Fibroblast of peridontal ligament (primary cell): ENCODE data around the gene OVCA2.

Experiments used
- DNase-seq: peaks from one replicate; pipeline ENCODE4 v3.0.0-alpha.2; 2010; ENCODE audit errors: extremely low read depth

Gene OVCA2

GRCh38 chr17:2065949-2066400, 24.2 kb downstream of the OVCA2 start:
- no peak for DNase-seq

- no peak for DNase-seq
Measured at GRCh38 chr17:2067048-2067561, 25.3 kb downstream of the OVCA2 start.

- no peak for DNase-seq
Measured at GRCh38 chr17:2067608-2068024, 25.8 kb downstream of the OVCA2 start.

- peak; percentile 70 for DNase-seq
Measured at GRCh38 chr17:2068031-2068518, 26.3 kb downstream of the OVCA2 start.

- DNase-seq, result no peak
Measured at GRCh38 chr17:2068519-2069051, 26.8 kb downstream of the OVCA2 start.

- DNase-seq, result no peak
Measured at GRCh38 chr17:2070241-2071023, 28.6 kb downstream of the OVCA2 start.

GRCh38 chr17:2071024-2071385, 29.2 kb downstream of the OVCA2 start:
- no peak for DNase-seq

- DNase-seq, result peak; percentile 50
Measured at GRCh38 chr17:2071455-2072281, 29.8 kb downstream of the OVCA2 start.

- DNase-seq, result no peak
Measured at GRCh38 chr17:2074919-2075318, 33.1 kb downstream of the OVCA2 start.

GRCh38 chr17:2075336-2076086, 33.7 kb downstream of the OVCA2 start:
- DNase-seq, result no peak

- no peak for DNase-seq
Measured at GRCh38 chr17:2076087-2076984, 34.5 kb downstream of the OVCA2 start.

- DNase-seq, result no peak
Measured at GRCh38 chr17:2077040-2077439, 35.2 kb downstream of the OVCA2 start.

GRCh38 chr17:2081564-2081963, 39.7 kb downstream of the OVCA2 start:
- no peak for DNase-seq

- no peak for DNase-seq
Measured at GRCh38 chr17:2082003-2082781, 40.4 kb downstream of the OVCA2 start.

GRCh38 chr17:2083613-2084035, 41.8 kb downstream of the OVCA2 start:
- DNase-seq, result no peak

- peak; percentile 52 for DNase-seq
Measured at GRCh38 chr17:2084036-2084765, 42.4 kb downstream of the OVCA2 start.

- DNase-seq, result peak; percentile 91
Measured at GRCh38 chr17:2084766-2085647, 43.2 kb downstream of the OVCA2 start.

GRCh38 chr17:2085648-2085949, 43.8 kb downstream of the OVCA2 start:
- DNase-seq, result peak; percentile 74
